LNCAP (cell line): Measurements from ENCODE around the gene PKIG.

Source experiments
- TF ChIP-seq, protein P1 (sequence below): fragments of 450-650 bp; IDR thresholded peaks from 2 replicates; pipeline ENCODE4 v1.5.1; 2017; ENCODE audit warnings: mild to moderate bottlenecking

PKIG gene

DNA sequence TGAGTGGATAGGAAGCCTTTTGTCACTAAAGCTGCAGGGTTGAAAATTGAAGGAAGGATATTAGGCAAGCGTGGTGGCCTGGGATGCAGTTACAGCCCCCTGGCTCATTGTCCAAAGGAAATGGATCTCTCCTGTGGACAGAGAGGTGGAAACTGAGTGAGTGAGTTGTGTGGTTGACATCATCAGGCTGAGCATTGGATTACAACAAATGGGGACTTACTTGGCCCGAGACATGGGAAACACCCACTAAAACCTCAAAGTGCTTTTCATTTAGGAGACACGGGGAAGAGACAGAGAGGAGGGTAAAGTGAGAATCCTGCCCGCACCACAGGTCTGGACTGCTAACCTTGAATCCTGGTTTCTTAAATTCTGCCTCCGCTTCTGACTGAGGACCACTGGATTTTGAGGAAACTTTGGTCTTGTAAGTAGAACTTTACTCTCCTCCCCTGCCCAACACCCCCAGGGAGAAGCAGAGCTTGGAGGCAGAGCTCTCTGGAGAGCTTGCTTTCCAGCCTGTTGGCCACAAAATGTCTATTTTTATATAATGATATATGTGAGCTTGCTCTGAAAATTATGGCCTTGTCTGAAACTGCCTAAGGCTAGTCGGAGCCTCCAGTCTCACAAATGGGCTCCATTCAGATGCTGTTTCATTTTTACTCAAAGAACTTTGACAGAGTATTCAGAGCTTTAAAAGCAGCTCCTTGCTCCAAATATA is at the start of gene PKIG:
PKIG (plus strand) TSS at position 269 of the 715 bp plus-strand sequence. CDS start 31,978 bp downstream, outside the sequence.
- TF ChIP-seq, protein P1, sequence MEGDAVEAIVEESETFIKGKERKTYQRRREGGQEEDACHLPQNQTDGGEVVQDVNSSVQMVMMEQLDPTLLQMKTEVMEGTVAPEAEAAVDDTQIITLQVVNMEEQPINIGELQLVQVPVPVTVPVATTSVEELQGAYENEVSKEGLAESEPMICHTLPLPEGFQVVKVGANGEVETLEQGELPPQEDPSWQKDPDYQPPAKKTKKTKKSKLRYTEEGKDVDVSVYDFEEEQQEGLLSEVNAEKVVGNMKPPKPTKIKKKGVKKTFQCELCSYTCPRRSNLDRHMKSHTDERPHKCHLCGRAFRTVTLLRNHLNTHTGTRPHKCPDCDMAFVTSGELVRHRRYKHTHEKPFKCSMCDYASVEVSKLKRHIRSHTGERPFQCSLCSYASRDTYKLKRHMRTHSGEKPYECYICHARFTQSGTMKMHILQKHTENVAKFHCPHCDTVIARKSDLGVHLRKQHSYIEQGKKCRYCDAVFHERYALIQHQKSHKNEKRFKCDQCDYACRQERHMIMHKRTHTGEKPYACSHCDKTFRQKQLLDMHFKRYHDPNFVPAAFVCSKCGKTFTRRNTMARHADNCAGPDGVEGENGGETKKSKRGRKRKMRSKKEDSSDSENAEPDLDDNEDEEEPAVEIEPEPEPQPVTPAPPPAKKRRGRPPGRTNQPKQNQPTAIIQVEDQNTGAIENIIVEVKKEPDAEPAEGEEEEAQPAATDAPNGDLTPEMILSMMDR, result no peak

GRCh38 chr20:44532981-44533331 is 49.4 kb upstream of the PKIG start:
- TF ChIP-seq, protein P1, result no peak

GRCh38 chr20:44533928-44534327 is 48.5 kb upstream of the PKIG start:
- TF ChIP-seq, protein P1, result no peak

DNA sequence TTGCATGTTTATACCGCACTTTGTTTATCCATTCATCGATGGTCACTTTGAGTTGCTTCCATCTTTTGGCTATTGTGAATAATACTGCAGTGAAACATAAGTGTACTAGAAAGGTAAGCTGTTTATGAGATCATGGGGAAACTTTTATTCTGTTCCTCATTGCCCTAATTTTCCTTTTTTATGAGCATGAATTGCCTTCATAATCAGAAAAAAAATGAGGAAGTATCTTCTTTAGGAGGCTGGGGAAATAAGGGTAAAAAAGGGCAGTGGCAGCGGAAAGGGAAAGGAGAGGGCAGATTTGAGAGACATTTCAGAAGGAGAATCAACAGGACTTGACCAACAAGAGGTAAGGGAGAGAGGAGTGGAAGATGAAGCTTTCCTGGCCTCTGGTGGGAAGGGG is 46.2 kb upstream of the PKIG start:
- TF ChIP-seq, protein P1, result no peak

DNA sequence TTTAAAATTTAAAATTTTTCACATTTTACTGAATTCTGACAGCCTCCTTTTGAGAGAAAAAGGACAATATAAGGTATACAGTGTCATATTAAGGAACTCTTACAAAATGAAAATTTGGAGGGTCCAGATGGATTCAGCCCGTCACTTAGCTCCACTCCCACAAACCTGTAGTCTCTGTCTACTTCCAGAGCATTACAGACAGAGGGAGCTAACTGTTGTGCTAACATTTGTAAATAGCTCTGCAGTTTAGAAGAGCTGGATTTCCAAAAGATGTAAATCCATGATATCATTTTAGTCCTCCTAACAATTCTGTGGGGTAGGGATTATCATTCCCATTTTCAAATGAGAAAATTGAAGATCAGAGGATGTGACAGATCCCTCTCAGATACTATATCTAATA is 44.4 kb upstream of the PKIG start:
- TF ChIP-seq, protein P1, result no peak; the same call in 1 of the 2 replicates

DNA sequence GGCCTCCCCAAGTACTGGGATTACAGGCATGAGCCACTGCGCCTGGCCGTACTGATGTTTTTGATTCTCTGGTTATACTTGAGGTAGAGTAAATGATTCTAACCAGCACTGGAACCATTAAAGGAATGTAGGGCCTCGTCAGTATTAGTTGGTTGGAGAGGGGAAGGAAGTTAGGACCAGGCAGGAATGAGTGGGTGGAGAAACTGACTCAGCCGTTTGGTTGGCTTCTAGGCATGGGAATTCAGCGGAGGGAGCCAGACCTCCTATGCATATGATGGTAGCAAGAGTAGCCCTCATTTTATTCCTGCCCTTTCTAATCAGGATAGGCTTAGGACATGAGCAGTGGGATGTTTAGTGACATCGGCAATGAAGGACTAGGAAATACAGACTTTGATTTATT is 41.5 kb upstream of the PKIG start:
- TF ChIP-seq, protein P1, result no peak

GRCh38 chr20:44541992-44542391 is 40.4 kb upstream of the PKIG start:
- TF ChIP-seq, protein P1, result no peak

- TF ChIP-seq, protein P1, result no peak
Observed at GRCh38 chr20:44542890-44543289, 39.5 kb upstream of the PKIG start.
